HepG2 (cell line): ENCODE measurements around the gene LEMD2. TPM values are rescaled to one million over a fixed set of nuclear protein-coding genes. Genes with fewer than 3 reads are reported as not detected.
A peak's percentile ranks its signal among the peaks of the same experiment; 100 is the strongest.

Experiments
- ARID2 ChIP-seq: sonication (generic); formaldehyde crosslinking; IDR thresholded peaks from 2 replicates; pipeline ENCODE4 v1.8.1; 2022; ENCODE audit warnings: mild to moderate bottlenecking, missing genetic modification reagents, borderline replicate concordance
- CCDC6 ChIP-seq: sonication (generic); formaldehyde crosslinking; IDR thresholded peaks from 2 replicates; pipeline ENCODE4 v1.8.1; 2022; ENCODE audit warnings: mild to moderate bottlenecking, missing genetic modification reagents, moderate library complexity
- HCFC1 ChIP-seq: fragments of 150-350 bp; IDR thresholded peaks from 2 replicates; pipeline ENCODE4 v1.6.1; 2014; ENCODE audit warnings: low read depth, low read length
- HES4 ChIP-seq: sonication (generic); formaldehyde crosslinking; IDR thresholded peaks from 2 replicates; pipeline ENCODE4 v1.9.0; 2021; ENCODE audit warnings: mild to moderate bottlenecking, missing genetic modification reagents, borderline replicate concordance
- HOXA9 ChIP-seq: sonication (generic); formaldehyde crosslinking; IDR thresholded peaks from 2 replicates; pipeline ENCODE4 v1.8.1; 2022; ENCODE audit warnings: missing genetic modification reagents, mild to moderate bottlenecking, moderate library complexity, borderline replicate concordance
- KLF13 ChIP-seq: sonication (generic); formaldehyde crosslinking; IDR thresholded peaks from 2 replicates; pipeline ENCODE4 v1.4.0; 2020; ENCODE audit warnings: mild to moderate bottlenecking, missing genetic modification reagents
- MAFG ChIP-seq: sonication (generic); formaldehyde crosslinking; IDR thresholded peaks from 2 replicates; pipeline ENCODE4 v1.5.1; 2020; ENCODE audit warnings: mild to moderate bottlenecking, missing genetic modification reagents
- NFE2 ChIP-seq: sonication (generic); formaldehyde crosslinking; IDR thresholded peaks from 2 replicates; pipeline ENCODE4 v1.4.0; 2020; ENCODE audit warnings: missing genetic modification reagents
- PAX8 ChIP-seq: sonication (generic); formaldehyde crosslinking; IDR thresholded peaks from 2 replicates; pipeline ENCODE4 v1.8.0; 2022; ENCODE audit warnings: mild to moderate bottlenecking, missing genetic modification reagents, borderline replicate concordance
- PLRG1 ChIP-seq: fragments of 450-650 bp; conservative IDR thresholded peaks from 2 replicates; pipeline ENCODE4 v1.6.1; 2016
- RARA ChIP-seq: IDR thresholded peaks from 2 replicates; pipeline ENCODE4 v1.6.1; 2016; ENCODE audit warnings: missing genetic modification reagents, missing compliant biosample characterization
- SOX6 ChIP-seq, 2 experiments: fragments of 450-650 bp in 1 of 2; sonication (generic) in 1 of 2; formaldehyde crosslinking in 1 of 2; IDR thresholded peaks; 2 replicates each; pipeline versions ENCODE4 v1.4.0 to v1.6.1; 2017 to 2020; ENCODE audit warnings: antibody characterized with exemption in 1 of 2, mild to moderate bottlenecking in 1 of 2, missing genetic modification reagents in 1 of 2
- SP4 ChIP-seq: sonication (generic); formaldehyde crosslinking; IDR thresholded peaks from 2 replicates; pipeline ENCODE4 v1.8.1; 2023; ENCODE audit warnings: mild to moderate bottlenecking, missing genetic modification reagents
- TP53 ChIP-seq: sonication (generic); formaldehyde crosslinking; conservative IDR thresholded peaks from 2 replicates; pipeline ENCODE4 v1.4.0; 2020; ENCODE audit warnings: missing genetic modification reagents
- YY1 ChIP-seq: IDR thresholded peaks from 2 replicates; pipeline ENCODE4 v1.6.1; 2011; ENCODE audit warnings: low read length, low read depth, moderate library complexity, mild to moderate bottlenecking; ENCODE audit not compliant: insufficient read depth, insufficient replicate concordance
- ZFP36 ChIP-seq: fragments of 150-350 bp; IDR thresholded peaks from 2 replicates; pipeline ENCODE4 v1.6.1; 2018; ENCODE audit warnings: borderline replicate concordance, low read length, low read depth; ENCODE audit not compliant: partially characterized antibody
- ZNF547 ChIP-seq: sonication (generic); formaldehyde crosslinking; IDR thresholded peaks from 2 replicates; pipeline ENCODE4 v1.5.1; 2020; ENCODE audit warnings: mild to moderate bottlenecking, missing genetic modification reagents
- ZNF615 ChIP-seq: sonication (generic); formaldehyde crosslinking; IDR thresholded peaks from 2 replicates; pipeline ENCODE4 v1.5.0; 2020; ENCODE audit warnings: mild to moderate bottlenecking, missing genetic modification reagents, borderline replicate concordance
- ZNF670 ChIP-seq: sonication (generic); formaldehyde crosslinking; IDR thresholded peaks from 2 replicates; pipeline ENCODE4 v1.8.0; 2022; ENCODE audit warnings: mild to moderate bottlenecking, missing genetic modification reagents, borderline replicate concordance
- ZNF766 ChIP-seq: sonication (generic); formaldehyde crosslinking; IDR thresholded peaks from 2 replicates; pipeline ENCODE4 v1.5.0; 2020; ENCODE audit warnings: missing genetic modification reagents, borderline replicate concordance
- ZNF883 ChIP-seq: sonication (generic); formaldehyde crosslinking; IDR thresholded peaks from 2 replicates; pipeline ENCODE4 v1.5.1; 2020; ENCODE audit warnings: mild to moderate bottlenecking, missing genetic modification reagents; ENCODE audit errors: not compliant biosample characterization
- polyA plus RNA-seq, 8 experiments: library from polyadenylated mRNA; depleted of rRNA in 3 of 8; stranded (reverse) in 7 of 8; unstranded in 1 of 8; fragments of >200 nt; fragmentation: Illumina TruSeq in 4 of 8; extraction: Trizol in 4 of 8; gene quantifications; 2 replicates each; pipeline versions ENCODE4 v1.2.1 to v1.2.3, GENCODE V29; 2011 to 2016; ENCODE audit warnings: low read depth in 4 of 8, missing spikeins in 1 of 8, mixed read lengths in 1 of 8; ENCODE audit not compliant: insufficient read depth in 1 of 8
- total RNA-seq, 5 experiments: library from RNA; depleted of rRNA; stranded (reverse); fragments of >200 nt; fragmentation: Illumina TruSeq; extraction: Trizol; gene quantifications; 2 replicates each; pipeline ENCODE4 v1.2.3, GENCODE V29; 2016; ENCODE audit warnings: low read depth in 1 of 5
- TF ChIP-seq, protein P1 (sequence below): sonication (generic); formaldehyde crosslinking; IDR thresholded peaks from 2 replicates; pipeline ENCODE4 v1.4.0; 2020; ENCODE audit warnings: missing genetic modification reagents
- TF ChIP-seq, protein P2 (sequence below): sonication (generic); formaldehyde crosslinking; conservative IDR thresholded peaks from 2 replicates; pipeline ENCODE4 v1.4.0; 2020; ENCODE audit warnings: mild to moderate bottlenecking, missing genetic modification reagents, moderate library complexity
- TF ChIP-seq, protein P3 (sequence below): IDR thresholded peaks from 2 replicates; pipeline ENCODE4 v1.6.1; 2016; ENCODE audit warnings: low read depth, borderline replicate concordance

LEMD2 gene
- total and polyA plus RNA-seq, 2 of the 13 experiments (the other 11 are each of a cell fraction or from before 2014, with no cell fraction given) = 45.2 to 62.9 TPM

DNA sequence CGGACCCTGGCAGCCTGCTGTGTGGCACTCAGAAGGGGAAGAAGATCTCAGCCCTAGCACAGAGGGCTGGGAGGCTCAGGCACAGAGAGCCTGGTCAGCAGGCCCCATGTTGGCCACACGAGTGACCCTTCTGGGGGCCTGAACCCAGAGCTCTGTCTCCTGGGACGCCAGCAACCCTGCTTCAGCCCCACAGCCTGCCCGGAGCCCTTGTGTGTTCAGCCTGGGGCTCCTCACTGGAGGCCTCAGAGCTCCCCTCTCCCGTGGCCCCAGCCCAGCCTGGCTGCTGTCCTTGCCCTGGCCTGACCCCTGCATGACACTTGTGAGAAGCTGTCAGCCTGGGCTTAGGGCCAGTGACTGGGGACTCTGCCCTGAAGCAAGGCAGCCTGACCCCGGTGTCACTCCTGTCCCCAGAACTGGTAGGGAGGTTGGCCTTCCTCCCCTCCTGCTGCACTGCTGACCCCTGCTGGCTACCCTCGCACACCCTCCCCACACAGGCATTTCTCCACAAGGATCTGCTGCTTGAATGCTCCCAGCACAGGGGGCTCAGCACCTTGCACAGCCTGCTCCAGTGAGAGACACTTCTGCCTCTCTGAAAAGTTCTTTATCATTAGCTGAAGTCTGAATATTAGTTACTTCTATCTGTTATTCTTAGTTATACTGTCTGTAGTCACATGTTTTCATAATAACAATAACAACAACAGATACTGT, 26.9 kb downstream of the LEMD2 start (continued):
- TF ChIP-seq SP4 (CRISPR knock-in tag) (no peak; the same call in 1 of the 2 replicates), ZNF670 (CRISPR knock-in tag) (no peak), SOX6 (IDR thresholded peaks at IDR 0.05) (no peak), SOX6 (CRISPR knock-in tag; IDR thresholded peaks at IDR 0.05) (peak; percentile 89), HOXA9 (no peak), CCDC6 (CRISPR knock-in tag) (peak; percentile 96), ZFP36 (peak; percentile 86), ZNF615 (CRISPR knock-in tag) (no peak), KLF13 (CRISPR knock-in tag) (peak; percentile 83; the same call in 1 of the 2 replicates), PAX8 (CRISPR knock-in tag) (no peak), ARID2 (no peak), YY1 (peak; percentile 46), TP53 (CRISPR knock-in tag) (0 out of 2 replicates have a peak, but pooled peaks have one; percentile 38), NFE2 (CRISPR knock-in tag) (no peak), RARA (peak; percentile 99), MAFG (CRISPR knock-in tag) (no peak), HCFC1 (0 out of 2 replicates have a peak, but pooled peaks have one; percentile 16), ZNF883 (CRISPR knock-in tag) (peak; percentile 69), HES4 (CRISPR knock-in tag) (no peak), ZNF766 (CRISPR knock-in tag) (no peak), ZNF547 (peak; percentile 84; the same call in 1 of the 2 replicates), PLRG1 (no peak)
- TF ChIP-seq, protein P1, sequence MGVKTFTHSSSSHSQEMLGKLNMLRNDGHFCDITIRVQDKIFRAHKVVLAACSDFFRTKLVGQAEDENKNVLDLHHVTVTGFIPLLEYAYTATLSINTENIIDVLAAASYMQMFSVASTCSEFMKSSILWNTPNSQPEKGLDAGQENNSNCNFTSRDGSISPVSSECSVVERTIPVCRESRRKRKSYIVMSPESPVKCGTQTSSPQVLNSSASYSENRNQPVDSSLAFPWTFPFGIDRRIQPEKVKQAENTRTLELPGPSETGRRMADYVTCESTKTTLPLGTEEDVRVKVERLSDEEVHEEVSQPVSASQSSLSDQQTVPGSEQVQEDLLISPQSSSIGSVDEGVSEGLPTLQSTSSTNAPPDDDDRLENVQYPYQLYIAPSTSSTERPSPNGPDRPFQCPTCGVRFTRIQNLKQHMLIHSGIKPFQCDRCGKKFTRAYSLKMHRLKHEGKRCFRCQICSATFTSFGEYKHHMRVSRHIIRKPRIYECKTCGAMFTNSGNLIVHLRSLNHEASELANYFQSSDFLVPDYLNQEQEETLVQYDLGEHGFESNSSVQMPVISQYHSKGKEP (CRISPR knock-in tag) = no peak
- TF ChIP-seq, protein P2, sequence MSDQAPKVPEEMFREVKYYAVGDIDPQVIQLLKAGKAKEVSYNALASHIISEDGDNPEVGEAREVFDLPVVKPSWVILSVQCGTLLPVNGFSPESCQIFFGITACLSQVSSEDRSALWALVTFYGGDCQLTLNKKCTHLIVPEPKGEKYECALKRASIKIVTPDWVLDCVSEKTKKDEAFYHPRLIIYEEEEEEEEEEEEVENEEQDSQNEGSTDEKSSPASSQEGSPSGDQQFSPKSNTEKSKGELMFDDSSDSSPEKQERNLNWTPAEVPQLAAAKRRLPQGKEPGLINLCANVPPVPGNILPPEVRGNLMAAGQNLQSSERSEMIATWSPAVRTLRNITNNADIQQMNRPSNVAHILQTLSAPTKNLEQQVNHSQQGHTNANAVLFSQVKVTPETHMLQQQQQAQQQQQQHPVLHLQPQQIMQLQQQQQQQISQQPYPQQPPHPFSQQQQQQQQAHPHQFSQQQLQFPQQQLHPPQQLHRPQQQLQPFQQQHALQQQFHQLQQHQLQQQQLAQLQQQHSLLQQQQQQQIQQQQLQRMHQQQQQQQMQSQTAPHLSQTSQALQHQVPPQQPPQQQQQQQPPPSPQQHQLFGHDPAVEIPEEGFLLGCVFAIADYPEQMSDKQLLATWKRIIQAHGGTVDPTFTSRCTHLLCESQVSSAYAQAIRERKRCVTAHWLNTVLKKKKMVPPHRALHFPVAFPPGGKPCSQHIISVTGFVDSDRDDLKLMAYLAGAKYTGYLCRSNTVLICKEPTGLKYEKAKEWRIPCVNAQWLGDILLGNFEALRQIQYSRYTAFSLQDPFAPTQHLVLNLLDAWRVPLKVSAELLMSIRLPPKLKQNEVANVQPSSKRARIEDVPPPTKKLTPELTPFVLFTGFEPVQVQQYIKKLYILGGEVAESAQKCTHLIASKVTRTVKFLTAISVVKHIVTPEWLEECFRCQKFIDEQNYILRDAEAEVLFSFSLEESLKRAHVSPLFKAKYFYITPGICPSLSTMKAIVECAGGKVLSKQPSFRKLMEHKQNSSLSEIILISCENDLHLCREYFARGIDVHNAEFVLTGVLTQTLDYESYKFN (CRISPR knock-in tag) = peak; percentile 92
- TF ChIP-seq, protein P3, sequence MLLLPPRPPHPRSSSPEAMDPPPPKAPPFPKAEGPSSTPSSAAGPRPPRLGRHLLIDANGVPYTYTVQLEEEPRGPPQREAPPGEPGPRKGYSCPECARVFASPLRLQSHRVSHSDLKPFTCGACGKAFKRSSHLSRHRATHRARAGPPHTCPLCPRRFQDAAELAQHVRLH (CRISPR knock-in tag) = peak; percentile 68; the same call in 1 of the 2 replicates
